Measurements from ENCODE around the gene MYLK. TPM values are rescaled to one million over a fixed set of nuclear protein-coding genes. Genes with fewer than 3 reads are reported as not detected.

The MYLK gene
- total RNA-seq, 1 donor from 2014 or later, result 20.1 TPM

- no peak for TF ChIP-seq CTCF (conservative IDR thresholded peaks at IDR 0.05)
- H3K36me3 Mint-ChIP-seq (ENCODE audit: low read depth), result peaks cover 18% of the 10 kb centered on the region
- H3K9me3 Mint-ChIP-seq, result no peaks in the 10 kb centered on the region
- peak overlapping the region; percentile 33 for H3K4me3 Mint-ChIP-seq
- H3K4me1 Mint-ChIP-seq, result peaks cover 14% of the 10 kb centered on the region
- H3K27ac Mint-ChIP-seq (ENCODE audit: unreplicated experiment), result no peak overlapping the region
- H3K27me3 Mint-ChIP-seq (ENCODE audit: low read depth), result no peaks in the 10 kb centered on the region
- DNase-seq (ENCODE audit: low read depth, low spot score), result no peak
Observed at GRCh38 chr3:123582315-123582714, 301.8 kb downstream of the MYLK start.

- DNase-seq (ENCODE audit: low read depth, low spot score), result no peak
- Mint-ChIP-seq H3K4me1 (peaks cover 15% of the 10 kb centered on the region), H3K36me3 (ENCODE audit: low read depth) (peaks cover 15% of the 10 kb centered on the region), H3K27ac (ENCODE audit: unreplicated experiment) (no peak overlapping the region), H3K27me3 (ENCODE audit: low read depth) (no peaks in the 10 kb centered on the region), H3K9me3 (no peaks in the 10 kb centered on the region), H3K4me3 (no peak overlapping the region)
- TF ChIP-seq CTCF (conservative IDR thresholded peaks at IDR 0.05), result no peak
Observed at GRCh38 chr3:123576122-123576521, 308.0 kb downstream of the MYLK start.

GRCh38 chr3:123571973-123572365 is 312.2 kb downstream of the MYLK start:
- Mint-ChIP-seq H3K4me1 (peaks cover 23% of the 10 kb centered on the region), H3K36me3 (ENCODE audit: low read depth) (peaks cover 3% of the 10 kb centered on the region), H3K27ac (ENCODE audit: unreplicated experiment) (no peak overlapping the region), H3K4me3 (no peak overlapping the region), H3K27me3 (ENCODE audit: low read depth) (no peaks in the 10 kb centered on the region), H3K9me3 (no peaks in the 10 kb centered on the region)
- DNase-seq (ENCODE audit: low read depth, low spot score), result no peak
- TF ChIP-seq CTCF (conservative IDR thresholded peaks at IDR 0.05), result no peak

GRCh38 chr3:123571264-123571972 is 312.7 kb downstream of the MYLK start:
- H3K9me3 Mint-ChIP-seq, result no peaks in the 10 kb centered on the region
- H3K27me3 Mint-ChIP-seq (ENCODE audit: low read depth), result no peaks in the 10 kb centered on the region
- no peak for DNase-seq (ENCODE audit: low read depth, low spot score)
- no peaks in the 10 kb centered on the region for H3K36me3 Mint-ChIP-seq (ENCODE audit: low read depth)
- no peak for TF ChIP-seq CTCF (conservative IDR thresholded peaks at IDR 0.05)
- no peak overlapping the region for H3K27ac Mint-ChIP-seq (ENCODE audit: unreplicated experiment)
- peaks cover 18% of the 10 kb centered on the region for H3K4me1 Mint-ChIP-seq
- H3K4me3 Mint-ChIP-seq, result no peak overlapping the region

- DNase-seq (ENCODE audit: low read depth, low spot score), result no peak
- peaks cover 13% of the 10 kb centered on the region for H3K4me1 Mint-ChIP-seq
- H3K27me3 Mint-ChIP-seq (ENCODE audit: low read depth), result no peaks in the 10 kb centered on the region
- H3K27ac Mint-ChIP-seq (ENCODE audit: unreplicated experiment), result no peak overlapping the region
- TF ChIP-seq CTCF (conservative IDR thresholded peaks at IDR 0.05), result no peak
- H3K9me3 Mint-ChIP-seq, result no peaks in the 10 kb centered on the region
- no peaks in the 10 kb centered on the region for H3K36me3 Mint-ChIP-seq (ENCODE audit: low read depth)
- H3K4me3 Mint-ChIP-seq, result no peak overlapping the region
Observed at GRCh38 chr3:123568875-123569274, 315.3 kb downstream of the MYLK start.

Measured in neural crest cell (in vitro differentiated cells).